GM21423 (cell line): ENCODE data around the gene SLC25A26.

Experiments used
- ATAC-seq: cut with Tn5 transposase; IDR thresholded peaks from one replicate; pipeline ENCODE4 v1.9.1; 2021; ENCODE audit warnings: mild to moderate bottlenecking, moderate library complexity; ENCODE audit not compliant: unreplicated experiment

SLC25A26 gene

GRCh38 chr3:66220602-66221377 is at the start of gene SLC25A26:
Gene SLC25A26 (plus strand): TSS chr3:66221001. CDS start chr3:66221095, 94 bp downstream.
- peak; percentile 98 for ATAC-seq

DNA sequence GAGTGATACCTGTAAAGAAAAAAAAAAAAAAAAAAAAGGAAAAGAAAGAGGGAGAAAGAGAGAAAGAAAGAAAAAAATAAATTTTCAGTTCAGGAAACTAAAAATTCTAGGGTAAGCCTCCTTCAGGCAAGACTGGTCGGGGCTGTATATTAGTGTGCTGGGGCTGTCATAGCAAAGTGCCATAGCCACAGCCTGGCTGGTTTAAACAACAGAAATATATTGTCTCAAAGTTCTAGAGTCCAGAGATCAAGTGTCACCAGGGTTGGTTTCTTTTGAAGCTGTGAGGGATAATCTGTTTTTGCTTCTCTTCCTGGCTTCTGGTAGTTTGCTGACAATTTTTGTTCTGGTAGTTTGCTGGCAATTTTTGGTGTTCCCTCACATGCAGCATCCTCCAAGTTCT is 48.4 kb upstream of the SLC25A26 start:
- ATAC-seq, result no peak

GRCh38 chr3:66177026-66177425 is 43.8 kb upstream of the SLC25A26 start:
- ATAC-seq, result no peak

GRCh38 chr3:66178206-66178605 is 42.6 kb upstream of the SLC25A26 start:
- no peak for ATAC-seq

- ATAC-seq, result no peak
Measured at GRCh38 chr3:66179793-66180192, 41.0 kb upstream of the SLC25A26 start.

GRCh38 chr3:66181764-66182163 is 39.0 kb upstream of the SLC25A26 start:
- ATAC-seq, result no peak

- no peak for ATAC-seq
Measured at GRCh38 chr3:66182246-66182645, 38.6 kb upstream of the SLC25A26 start.

GRCh38 chr3:66186545-66186944 is 34.3 kb upstream of the SLC25A26 start:
- no peak for ATAC-seq

GRCh38 chr3:66195347-66195783 is 25.4 kb upstream of the SLC25A26 start:
- no peak for ATAC-seq

DNA sequence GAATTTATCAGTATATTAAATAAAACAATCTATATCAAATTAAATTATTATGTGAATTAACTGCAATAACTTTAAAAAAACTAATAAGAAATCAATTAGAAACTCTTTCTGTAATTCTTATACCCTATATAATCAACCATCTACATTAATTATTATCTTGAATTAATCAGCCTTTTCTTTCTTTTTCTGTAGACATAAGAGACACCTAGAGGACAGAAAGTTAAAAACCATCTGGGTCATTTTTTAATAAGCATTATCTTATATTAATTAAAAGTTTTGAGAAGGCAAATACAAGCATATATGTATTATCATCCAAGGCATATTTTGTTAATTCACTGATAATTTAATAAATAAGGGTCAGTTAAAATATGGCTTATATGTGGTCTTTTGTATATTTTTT is 24.2 kb upstream of the SLC25A26 start:
- ATAC-seq, result no peak

- ATAC-seq, result no peak
Measured at GRCh38 chr3:66198437-66199088, 22.2 kb upstream of the SLC25A26 start.

GRCh38 chr3:66199089-66199473 is 21.7 kb upstream of the SLC25A26 start:
- ATAC-seq, result no peak

DNA sequence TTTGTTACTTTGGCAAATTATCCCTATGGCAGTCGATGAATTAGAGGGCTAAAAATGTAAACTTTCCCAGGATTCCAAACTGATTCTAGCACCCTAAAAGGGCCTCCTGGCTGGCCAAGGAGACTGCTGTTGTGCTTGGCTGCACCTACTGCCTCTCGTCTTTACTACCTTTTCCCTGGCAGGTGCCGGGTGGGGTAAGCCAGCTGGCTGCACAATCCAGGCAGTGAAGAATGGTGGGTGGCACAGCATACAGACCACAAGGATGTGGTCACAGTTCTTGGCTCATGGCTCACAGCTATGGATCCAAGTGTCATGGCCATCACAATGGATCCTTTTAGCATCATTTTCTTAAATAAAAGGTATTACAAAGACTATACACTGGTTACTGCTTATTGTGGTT is 20.7 kb upstream of the SLC25A26 start:
- no peak for ATAC-seq

DNA sequence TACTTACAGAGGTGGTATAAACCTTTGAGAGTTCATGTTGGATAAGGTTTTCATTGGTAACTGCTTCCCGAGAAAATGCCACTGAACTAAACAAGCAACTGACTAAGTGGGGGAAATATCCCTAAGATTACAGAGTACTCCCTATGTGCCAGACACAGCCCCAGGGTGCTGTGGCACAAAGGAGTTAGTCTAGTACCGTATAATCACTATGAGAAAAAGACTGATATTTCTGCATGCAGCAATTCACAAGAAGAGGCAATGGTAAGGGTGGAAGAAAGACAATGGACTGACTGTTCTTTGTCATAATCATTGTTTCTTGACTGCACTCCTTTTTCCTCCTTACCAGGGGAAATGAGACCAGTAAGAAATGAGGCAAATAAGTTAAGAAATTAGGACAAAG is 20.0 kb upstream of the SLC25A26 start:
- no peak for ATAC-seq

DNA sequence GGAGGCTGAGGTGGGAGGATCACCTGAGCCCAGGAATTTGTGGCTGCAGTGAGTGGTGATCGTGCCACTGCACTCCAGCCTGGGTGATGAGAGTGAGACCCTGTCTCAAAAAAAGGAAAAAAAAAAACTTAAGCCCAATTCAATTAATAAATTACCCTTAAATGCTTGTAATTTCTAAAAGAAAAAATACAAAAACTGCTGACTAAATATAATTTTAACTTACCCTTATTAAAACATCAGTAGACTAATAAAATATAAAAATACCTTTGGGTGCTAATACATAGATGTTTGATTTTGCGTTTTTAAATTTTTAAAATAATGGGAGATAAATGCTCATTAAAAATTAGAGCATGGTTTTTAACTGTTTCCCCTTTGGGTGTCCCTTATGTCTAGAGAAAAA is 17.5 kb upstream of the SLC25A26 start:
- no peak for ATAC-seq

DNA sequence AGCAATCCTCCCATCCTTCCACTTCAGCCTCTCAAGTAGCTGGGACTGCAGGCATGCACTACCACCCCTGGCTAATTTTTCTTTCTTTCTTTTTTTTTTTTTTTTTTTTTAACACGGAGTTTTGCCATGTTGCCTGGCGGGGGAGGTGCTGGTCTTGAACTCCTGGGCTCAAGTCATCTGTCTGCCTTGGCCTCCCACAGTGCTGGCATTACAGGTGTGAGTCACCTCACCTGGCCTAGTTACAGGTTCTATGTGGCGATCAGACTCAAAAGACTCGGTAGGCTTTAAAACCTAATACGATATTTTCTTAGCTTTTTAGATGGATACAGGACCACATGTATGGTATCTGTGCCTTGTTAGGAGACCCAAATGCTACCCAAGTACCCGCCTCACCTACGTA is 14.0 kb upstream of the SLC25A26 start:
- ATAC-seq, result no peak

DNA sequence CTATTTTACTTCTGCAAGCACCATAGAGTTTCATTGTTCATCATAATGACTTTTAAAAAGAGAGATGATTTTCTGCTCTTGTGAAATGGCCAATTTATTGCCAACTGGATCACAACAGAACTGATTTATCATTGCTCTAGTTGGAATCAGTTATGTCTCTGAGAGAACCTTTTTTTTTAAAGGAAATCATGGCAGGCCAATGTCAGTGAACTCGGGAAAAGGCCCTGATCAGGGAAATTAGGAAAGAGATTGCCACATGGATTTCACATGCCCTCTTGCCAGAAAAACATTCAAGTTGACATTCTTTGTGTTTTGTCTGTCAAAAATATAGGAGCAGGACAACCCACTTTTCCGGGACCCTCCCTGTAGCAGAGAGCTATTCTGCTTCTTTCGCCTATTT is 12.6 kb upstream of the SLC25A26 start:
- ATAC-seq, result no peak

DNA sequence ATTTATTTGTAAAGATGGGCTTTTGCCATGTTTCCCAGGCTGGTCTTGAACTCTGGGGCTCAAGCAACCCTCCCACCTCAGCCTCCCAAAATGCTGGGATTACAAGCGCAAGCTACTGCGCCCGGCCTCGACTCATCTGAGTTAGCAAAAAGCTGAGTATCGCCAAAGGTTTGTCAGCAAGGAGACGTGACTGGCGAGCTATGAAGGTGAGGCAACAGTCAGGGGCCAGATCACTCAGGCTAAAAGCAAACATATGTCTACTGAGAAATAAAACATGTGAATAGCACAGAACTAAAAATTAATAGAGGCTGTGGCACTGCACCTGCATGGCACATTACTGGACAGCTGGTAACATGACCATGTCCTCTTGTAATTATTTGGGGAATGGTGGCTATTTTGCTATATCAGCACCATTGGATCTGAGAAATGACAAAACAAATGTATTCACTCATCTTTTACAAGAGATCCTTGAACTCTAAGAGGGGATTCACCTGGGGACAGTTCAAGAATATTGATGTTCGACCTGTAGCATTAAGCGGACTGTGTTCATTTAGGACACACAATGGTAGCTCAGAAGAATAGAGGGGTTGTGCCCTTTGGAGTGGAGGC is 10.0 kb upstream of the SLC25A26 start:
- ATAC-seq, result no peak

DNA sequence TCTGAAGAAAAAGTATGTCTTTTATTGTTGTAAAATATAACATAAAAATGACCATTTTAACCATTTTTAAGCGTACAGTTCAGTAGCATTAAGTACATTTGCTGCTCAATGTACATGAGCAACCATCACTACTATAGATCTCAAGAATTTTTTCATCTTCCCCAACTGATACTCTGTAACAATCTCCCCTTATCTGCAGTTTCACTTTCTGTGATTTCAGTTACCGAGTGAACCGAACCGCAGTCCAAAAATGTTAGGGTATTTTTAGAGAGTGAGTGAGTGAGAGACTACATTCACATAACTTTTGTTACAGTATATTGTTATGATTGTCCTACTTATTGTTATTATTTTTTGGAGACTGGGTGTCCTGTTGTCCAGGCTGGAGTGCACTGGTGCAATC is 9.0 kb upstream of the SLC25A26 start:
- ATAC-seq, result no peak

GRCh38 chr3:66215106-66215505 is 5.7 kb upstream of the SLC25A26 start:
- no peak for ATAC-seq

DNA sequence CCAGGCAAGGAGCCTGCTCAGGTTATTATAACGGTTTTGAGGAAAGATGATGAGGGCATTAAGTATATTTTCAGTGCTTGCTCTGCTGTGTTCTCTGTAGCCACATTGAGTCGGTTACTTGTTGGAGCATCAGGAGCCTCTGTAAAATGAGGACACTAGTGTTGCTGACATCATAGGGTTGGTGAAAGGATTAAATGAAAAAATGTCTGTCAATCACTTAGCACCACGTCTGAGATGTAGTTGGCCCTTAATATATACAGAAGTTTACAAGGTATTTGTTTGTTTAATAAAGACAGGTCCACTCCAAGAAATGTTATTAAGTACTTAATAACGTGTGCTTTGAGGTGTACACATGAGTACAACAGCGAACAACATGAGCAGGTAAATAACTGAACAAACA is 735 bp upstream of the SLC25A26 start:
- no peak for ATAC-seq

DNA sequence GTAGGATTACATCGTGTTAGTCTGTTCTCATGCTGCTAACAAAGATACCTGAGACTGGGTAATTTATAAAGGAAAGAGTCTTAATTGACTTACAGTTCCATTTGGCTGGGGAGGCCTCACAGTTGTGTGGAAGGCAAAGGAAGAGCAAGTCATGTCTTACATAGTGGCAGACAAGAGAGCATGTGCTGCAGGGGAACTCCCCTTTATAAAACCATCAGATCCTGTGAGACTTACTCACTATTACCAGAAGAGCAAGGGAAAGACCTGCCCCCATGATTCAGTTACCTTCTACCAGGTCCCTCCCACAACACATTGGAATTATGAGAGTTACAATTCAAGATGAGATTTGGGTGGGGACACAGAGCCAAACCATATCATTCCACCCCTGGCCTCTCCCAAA is 3.4 kb downstream of the SLC25A26 start:
- no peak for ATAC-seq
